ENCODE measurements around the gene PLA2G4D. TPM values are rescaled to one million over a fixed set of nuclear protein-coding genes. Genes with fewer than 3 reads are reported as not detected.

The PLA2G4D gene
- total RNA-seq, 8 experiments from 2014 or later = 0.08 to 0.76 (median 0.32) TPM; not detected in 3

- 20 to 67% (median 35%) methylated on average over 1 to 5 of the region's 5 CpGs; no CpG with 5 or more reads in 5 of the 10 experiments for WGBS, 10 experiments
- in situ Hi-C loops (cut with MboI; ENCODE audit: low pct_unique_long_range_greater_than_20kb in 2 of 9, low sequenced_read_pairs in 9 of 9, unreplicated experiment in 9 of 9) = no loop called here
- peaks cover 5 to 6% of the 10 kb centered on the region in 2 donors for H3K4me1 ChIP-seq (replicated peaks in 1 of 2)
- H3K4me3 ChIP-seq = no peak overlapping the region
- no peak overlapping the region for H3K27ac ChIP-seq
- peak in 6 of 8 experiments; percentile 29 to 68 (median 64) for ATAC-seq (replicated peaks in 6 of 8)
Observed at GRCh38 chr15:42119446-42119760, 25.0 kb upstream of the PLA2G4D start.

- WGBS, 10 experiments = 10 to 80% (median 33%) methylated on average over 1 to 7 of the region's 10 CpGs; no CpG with 5 or more reads in 1 of the 10 experiments
- Histone ChIP-seq H3K27ac (peak overlapping the region in 1 of 2 donors; percentile 24), H3K4me3 (peak overlapping the region in 1 of 5 donors; percentile 15), H3K4me1 (replicated peaks in 1 of 2) (peaks cover 5 to 6% of the 10 kb centered on the region in 2 donors)
- peak; percentile 11 to 98 (median 94) for ATAC-seq (replicated peaks in 6 of 8)
- in situ Hi-C loops (cut with MboI; ENCODE audit: low pct_unique_long_range_greater_than_20kb in 2 of 9, low sequenced_read_pairs in 9 of 9, unreplicated experiment in 9 of 9) = no loop called here
Observed at GRCh38 chr15:42118650-42119445, 24.5 kb upstream of the PLA2G4D start.

- no peak for ATAC-seq (replicated peaks in 6 of 8)
- 13 to 86% (median 49%) methylated on average over 1 to 4 of the region's 4 CpGs for WGBS, 10 experiments
- H3K4me1 ChIP-seq (replicated peaks in 1 of 2) = no peaks in the 10 kb centered on the region
- in situ Hi-C loops (cut with MboI; ENCODE audit: low pct_unique_long_range_greater_than_20kb in 2 of 9, low sequenced_read_pairs in 9 of 9, unreplicated experiment in 9 of 9) = no loop called here
- no peak overlapping the region for H3K27ac ChIP-seq
- H3K4me3 ChIP-seq = no peak overlapping the region
Observed at GRCh38 chr15:42111924-42112323, 17.6 kb upstream of the PLA2G4D start.

GRCh38 chr15:42110367-42110766 is 16.0 kb upstream of the PLA2G4D start:
- 38 to 83% (median 57%) methylated on average over 1 to 3 of the region's 3 CpGs for WGBS, 10 experiments
- in situ Hi-C loops (cut with MboI; ENCODE audit: low pct_unique_long_range_greater_than_20kb in 2 of 9, low sequenced_read_pairs in 9 of 9, unreplicated experiment in 9 of 9) = no loop called here
- Histone ChIP-seq H3K4me1 (replicated peaks in 1 of 2) (no peaks in the 10 kb centered on the region), H3K27ac (no peak overlapping the region), H3K4me3 (no peak overlapping the region)
- no peak for ATAC-seq (replicated peaks in 6 of 8)

GRCh38 chr15:42108806-42109205 is 14.4 kb upstream of the PLA2G4D start:
- ATAC-seq (replicated peaks in 6 of 8) = no peak
- 72 to 90% (median 81%) methylated on average over 1 to 3 of the region's 3 CpGs; no CpG with 5 or more reads in 2 of the 10 experiments for WGBS, 10 experiments
- in situ Hi-C loops (cut with MboI; ENCODE audit: low pct_unique_long_range_greater_than_20kb in 2 of 9, low sequenced_read_pairs in 9 of 9, unreplicated experiment in 9 of 9) = no loop called here
- no peaks in the 10 kb centered on the region for H3K4me1 ChIP-seq (replicated peaks in 1 of 2)
- no peak overlapping the region for H3K27ac ChIP-seq
- no peak overlapping the region for H3K4me3 ChIP-seq

- Histone ChIP-seq H3K27ac (no peak overlapping the region), H3K4me1 (replicated peaks in 1 of 2) (no peaks in the 10 kb centered on the region), H3K4me3 (no peak overlapping the region)
- in situ Hi-C loops (cut with MboI; ENCODE audit: low pct_unique_long_range_greater_than_20kb in 2 of 9, low sequenced_read_pairs in 9 of 9, unreplicated experiment in 9 of 9) = no loop called here
- no peak for ATAC-seq (replicated peaks in 6 of 8)
Observed at GRCh38 chr15:42108189-42108588, 13.8 kb upstream of the PLA2G4D start.

GRCh38 chr15:42107473-42107872 is 13.1 kb upstream of the PLA2G4D start:
- H3K27ac ChIP-seq = no peak overlapping the region
- WGBS, 10 experiments = 0 to 93% (median 77%) methylated on average over 2 to 7 of the region's 7 CpGs; no CpG with 5 or more reads in 5 of the 10 experiments
- ATAC-seq (replicated peaks in 6 of 8) = peak in 4 of 8 experiments; percentile 36 to 91 (median 78)
- in situ Hi-C loops (cut with MboI; ENCODE audit: low pct_unique_long_range_greater_than_20kb in 2 of 9, low sequenced_read_pairs in 9 of 9, unreplicated experiment in 9 of 9) = no loop called here
- no peak overlapping the region for H3K4me3 ChIP-seq
- no peaks in the 10 kb centered on the region for H3K4me1 ChIP-seq (replicated peaks in 1 of 2)

- no peaks in the 10 kb centered on the region for H3K4me1 ChIP-seq (replicated peaks in 1 of 2)
- WGBS, 10 experiments = 66 to 100% (median 88%) methylated on average over 1 to 5 of the region's 5 CpGs; no CpG with 5 or more reads in 2 of the 10 experiments
- H3K4me3 ChIP-seq = no peak overlapping the region
- in situ Hi-C loops (cut with MboI; ENCODE audit: low pct_unique_long_range_greater_than_20kb in 2 of 9, low sequenced_read_pairs in 9 of 9, unreplicated experiment in 9 of 9) = no loop called here
- H3K27ac ChIP-seq = no peak overlapping the region
- ATAC-seq (replicated peaks in 6 of 8) = no peak
Observed at GRCh38 chr15:42106288-42106687, 11.9 kb upstream of the PLA2G4D start.

GRCh38 chr15:42104095-42104891 is 9.9 kb upstream of the PLA2G4D start:
- no peak overlapping the region for H3K4me3 ChIP-seq
- H3K27ac ChIP-seq = no peak overlapping the region
- no peaks in the 10 kb centered on the region for H3K4me1 ChIP-seq (replicated peaks in 1 of 2)
- 67 to 100% (median 85%) methylated on average over 1 to 7 of the region's 11 CpGs; no CpG with 5 or more reads in 3 of the 10 experiments for WGBS, 10 experiments
- ATAC-seq (replicated peaks in 6 of 8) = peak in 1 of 8 experiments; percentile 28
- in situ Hi-C loops (cut with MboI; ENCODE audit: low pct_unique_long_range_greater_than_20kb in 2 of 9, low sequenced_read_pairs in 9 of 9, unreplicated experiment in 9 of 9) = no loop called here

GRCh38 chr15:42102646-42103235 is 8.4 kb upstream of the PLA2G4D start:
- ATAC-seq (replicated peaks in 6 of 8) = peak in 1 of 8 experiments; percentile 25
- WGBS, 10 experiments = 29 to 90% (median 75%) methylated on average over 1 to 4 of the region's 6 CpGs; no CpG with 5 or more reads in 1 of the 10 experiments
- no peak overlapping the region for H3K27ac ChIP-seq
- in situ Hi-C loops (cut with MboI; ENCODE audit: low pct_unique_long_range_greater_than_20kb in 2 of 9, low sequenced_read_pairs in 9 of 9, unreplicated experiment in 9 of 9) = no loop called here
- no peak overlapping the region for H3K4me3 ChIP-seq
- no peaks in the 10 kb centered on the region for H3K4me1 ChIP-seq (replicated peaks in 1 of 2)

- no peaks in the 10 kb centered on the region for H3K4me1 ChIP-seq (replicated peaks in 1 of 2)
- no peak for ATAC-seq (replicated peaks in 6 of 8)
- in situ Hi-C loops (cut with MboI; ENCODE audit: low pct_unique_long_range_greater_than_20kb in 2 of 9, low sequenced_read_pairs in 9 of 9, unreplicated experiment in 9 of 9) = no loop called here
- no peak overlapping the region for H3K4me3 ChIP-seq
- WGBS, 10 experiments = 20 to 100% (median 62%) methylated on average over 1 of the region's 1 CpG; no CpG with 5 or more reads in 2 of the 10 experiments
- no peak overlapping the region for H3K27ac ChIP-seq
Observed at GRCh38 chr15:42101861-42102260, 7.5 kb upstream of the PLA2G4D start.

GRCh38 chr15:42100021-42100800 is 5.8 kb upstream of the PLA2G4D start:
- no peaks in the 10 kb centered on the region for H3K4me1 ChIP-seq (replicated peaks in 1 of 2)
- in situ Hi-C loops (cut with MboI; ENCODE audit: low pct_unique_long_range_greater_than_20kb in 2 of 9, low sequenced_read_pairs in 9 of 9, unreplicated experiment in 9 of 9) = no loop called here
- ATAC-seq (replicated peaks in 6 of 8) = no peak

More at GRCh38 chr15:42100021-42100800, 5.8 kb upstream of the PLA2G4D start:
- no peak overlapping the region for H3K4me3 ChIP-seq
- 76 to 100% (median 82%) methylated on average over 3 to 8 of the region's 8 CpGs; no CpG with 5 or more reads in 2 of the 10 experiments for WGBS, 10 experiments
- no peak overlapping the region for H3K27ac ChIP-seq
